WI38 (cell line): ENCODE results near the gene RBPMS2.

ENCODE experiments used
- H3K4me3 ChIP-seq: 2 replicates; pipeline ENCODE4 v1.5.1; 2011; ENCODE audit warnings: low read depth, mild to moderate bottlenecking, control low read depth, low read length
- CTCF ChIP-seq: IDR thresholded peaks from 2 replicates; pipeline ENCODE4 v1.5.1; 2012; ENCODE audit warnings: low read depth, mild to moderate bottlenecking, control low read depth, low read length

RBPMS2 gene

GRCh38 chr15:64772964-64773363, 2.4 kb downstream of the RBPMS2 start:
- H3K4me3 ChIP-seq = no peak overlapping the region
- no peak for TF ChIP-seq CTCF

GRCh38 chr15:64772488-64772887, 2.9 kb downstream of the RBPMS2 start:
- no peak for TF ChIP-seq CTCF
- no peak overlapping the region for H3K4me3 ChIP-seq

- H3K4me3 ChIP-seq = no peak overlapping the region
- TF ChIP-seq CTCF = no peak
Observed at GRCh38 chr15:64770626-64771025, 4.8 kb downstream of the RBPMS2 start.

GRCh38 chr15:64767203-64767602, 8.2 kb downstream of the RBPMS2 start:
- H3K4me3 ChIP-seq = no peak overlapping the region
- no peak for TF ChIP-seq CTCF

- no peak overlapping the region for H3K4me3 ChIP-seq
- no peak for TF ChIP-seq CTCF
Observed at GRCh38 chr15:64766058-64766457, 9.3 kb downstream of the RBPMS2 start.

GRCh38 chr15:64763874-64764273, 11.5 kb downstream of the RBPMS2 start:
- no peak for TF ChIP-seq CTCF
- H3K4me3 ChIP-seq = no peak overlapping the region

GRCh38 chr15:64763462-64763861, 11.9 kb downstream of the RBPMS2 start:
- no peak for TF ChIP-seq CTCF

More at GRCh38 chr15:64763462-64763861, 11.9 kb downstream of the RBPMS2 start:
- H3K4me3 ChIP-seq = no peak overlapping the region
